SK-N-SH (cell line): Measurements from ENCODE around the gene PLPP6.

Source experiments
- EZH2phosphoT487 ChIP-seq: fragments of 200-600 bp; sonication (generic); IDR thresholded peaks from 2 replicates; pipeline ENCODE4 v1.6.1; 2017; ENCODE audit warnings: low read depth, mixed run types, mild to moderate bottlenecking, antibody characterized with exemption, moderate library complexity, borderline replicate concordance
- GATA2 ChIP-seq: sonication (generic); formaldehyde crosslinking; IDR thresholded peaks from 2 replicates; pipeline ENCODE4 v1.5.0; 2020; ENCODE audit warnings: mild to moderate bottlenecking, missing genetic modification reagents
- POLR2AphosphoS5 ChIP-seq: IDR thresholded peaks from 2 replicates; pipeline ENCODE4 v1.6.1; 2012; ENCODE audit warnings: low read depth, low read length
- RAD21 ChIP-seq: IDR thresholded peaks from 2 replicates; pipeline ENCODE4 v1.6.1; 2012; ENCODE audit warnings: mild to moderate bottlenecking, low read length
- RCOR1 ChIP-seq: fragments of 150-350 bp; IDR thresholded peaks from 2 replicates; pipeline ENCODE4 v1.6.1; 2017; ENCODE audit warnings: antibody characterized with exemption, low read length
- REST ChIP-seq: IDR thresholded peaks from 2 replicates; pipeline ENCODE4 v1.6.1; 2012; ENCODE audit warnings: mild to moderate bottlenecking, low read depth, low read length, moderate library complexity
- TAF1 ChIP-seq: IDR thresholded peaks from 2 replicates; pipeline ENCODE4 v1.6.1; 2012; ENCODE audit warnings: low read depth, mild to moderate bottlenecking, low read length, moderate library complexity, borderline replicate concordance
- TCF12 ChIP-seq: IDR thresholded peaks from 2 replicates; pipeline ENCODE4 v1.4.0; 2012
- YY1 ChIP-seq: IDR thresholded peaks from 2 replicates; pipeline ENCODE4 v1.4.0; 2012; ENCODE audit warnings: low read depth, mild to moderate bottlenecking
- ZBTB33 ChIP-seq: IDR thresholded peaks from 2 replicates; pipeline ENCODE4 v1.4.0; 2012; ENCODE audit warnings: low read depth, borderline replicate concordance
- TF ChIP-seq, protein P1 (sequence below): fragments of 200-600 bp; sonication (generic); IDR thresholded peaks from 2 replicates; pipeline ENCODE4 v1.6.1; 2017; ENCODE audit warnings: antibody characterized with exemption, mild to moderate bottlenecking, moderate library complexity
- TF ChIP-seq, protein P2 (sequence below): fragments of 150-350 bp; IDR thresholded peaks from 2 replicates; pipeline ENCODE4 v1.6.1; 2017; ENCODE audit warnings: antibody characterized with exemption, low read length, low read depth, borderline replicate concordance

DNA sequence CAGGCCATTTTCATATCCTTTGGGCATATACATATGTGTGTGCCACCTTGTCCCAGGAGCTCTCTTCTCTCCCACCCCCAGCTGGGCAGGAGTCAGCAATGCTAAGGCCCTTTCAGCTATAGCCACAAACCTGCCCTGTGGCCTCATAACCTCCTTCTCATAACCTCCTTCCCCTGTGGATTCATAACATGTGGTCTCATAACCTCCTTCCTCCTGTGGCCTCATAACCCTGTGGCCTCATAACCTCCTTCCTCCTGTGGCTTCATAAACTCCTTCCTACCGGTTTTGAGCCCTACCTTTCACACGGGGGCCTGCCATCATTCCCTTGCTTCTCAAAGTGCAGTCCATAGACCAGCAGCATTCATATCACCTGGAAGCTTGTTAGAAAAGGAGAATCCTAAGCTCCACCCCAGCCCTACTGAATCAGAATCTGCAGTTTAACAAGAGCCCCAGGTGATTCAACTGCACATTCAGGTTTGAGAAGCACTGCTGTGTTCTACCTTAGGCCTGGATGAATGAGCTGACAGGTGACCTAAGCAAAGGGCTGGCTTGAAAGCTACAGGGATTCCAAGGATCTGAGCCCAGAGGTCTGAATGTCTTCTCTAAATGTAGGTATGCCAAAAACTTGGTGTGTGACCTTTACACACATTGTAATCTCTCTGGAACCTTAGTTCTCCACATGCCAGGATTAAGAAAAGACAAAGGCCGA is 41.9 kb upstream of the PLPP6 start:
- no peak for TF ChIP-seq EZH2phosphoT487
- TF ChIP-seq, protein P1, sequence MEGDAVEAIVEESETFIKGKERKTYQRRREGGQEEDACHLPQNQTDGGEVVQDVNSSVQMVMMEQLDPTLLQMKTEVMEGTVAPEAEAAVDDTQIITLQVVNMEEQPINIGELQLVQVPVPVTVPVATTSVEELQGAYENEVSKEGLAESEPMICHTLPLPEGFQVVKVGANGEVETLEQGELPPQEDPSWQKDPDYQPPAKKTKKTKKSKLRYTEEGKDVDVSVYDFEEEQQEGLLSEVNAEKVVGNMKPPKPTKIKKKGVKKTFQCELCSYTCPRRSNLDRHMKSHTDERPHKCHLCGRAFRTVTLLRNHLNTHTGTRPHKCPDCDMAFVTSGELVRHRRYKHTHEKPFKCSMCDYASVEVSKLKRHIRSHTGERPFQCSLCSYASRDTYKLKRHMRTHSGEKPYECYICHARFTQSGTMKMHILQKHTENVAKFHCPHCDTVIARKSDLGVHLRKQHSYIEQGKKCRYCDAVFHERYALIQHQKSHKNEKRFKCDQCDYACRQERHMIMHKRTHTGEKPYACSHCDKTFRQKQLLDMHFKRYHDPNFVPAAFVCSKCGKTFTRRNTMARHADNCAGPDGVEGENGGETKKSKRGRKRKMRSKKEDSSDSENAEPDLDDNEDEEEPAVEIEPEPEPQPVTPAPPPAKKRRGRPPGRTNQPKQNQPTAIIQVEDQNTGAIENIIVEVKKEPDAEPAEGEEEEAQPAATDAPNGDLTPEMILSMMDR, result no peak
- TF ChIP-seq, protein P2, sequence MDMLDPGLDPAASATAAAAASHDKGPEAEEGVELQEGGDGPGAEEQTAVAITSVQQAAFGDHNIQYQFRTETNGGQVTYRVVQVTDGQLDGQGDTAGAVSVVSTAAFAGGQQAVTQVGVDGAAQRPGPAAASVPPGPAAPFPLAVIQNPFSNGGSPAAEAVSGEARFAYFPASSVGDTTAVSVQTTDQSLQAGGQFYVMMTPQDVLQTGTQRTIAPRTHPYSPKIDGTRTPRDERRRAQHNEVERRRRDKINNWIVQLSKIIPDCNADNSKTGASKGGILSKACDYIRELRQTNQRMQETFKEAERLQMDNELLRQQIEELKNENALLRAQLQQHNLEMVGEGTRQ, result no peak
- TF ChIP-seq TCF12, result no peak
- no peak for TF ChIP-seq TAF1
- TF ChIP-seq YY1, result no peak
- no peak for TF ChIP-seq RCOR1
- no peak for TF ChIP-seq ZBTB33
- no peak for TF ChIP-seq GATA2
- no peak for TF ChIP-seq REST
- TF ChIP-seq POLR2AphosphoS5, result no peak
- TF ChIP-seq RAD21, result no peak
